Spleen (tissue), 11 donors: ENCODE results near the gene MIAT. TPM values are rescaled to one million over a fixed set of nuclear protein-coding genes. Genes with fewer than 3 reads are reported as not detected.
A peak's percentile ranks its signal among the peaks of the same experiment; 100 is the strongest.

Experiments
- DNase-seq: peaks from one replicate; pipeline ENCODE4 v3.0.0-alpha.2; 2020
- H3K27ac ChIP-seq, 8 donors: fragments of 200-600 bp; sonication (generic) in 7 of 8; 1 replicate in 4 of 8; 2 replicates in 4 of 8; pipeline versions ENCODE4 v1.5.0 to v1.8.0; 2016 to 2021; ENCODE audit warnings: inconsistent platforms in 4 of 8, mild to moderate bottlenecking in 4 of 8, moderate library complexity in 1 of 8
- H3K27me3 ChIP-seq, 7 donors: fragments of 200-600 bp; sonication (generic) in 6 of 7; replicated peaks in 1 of 7; 1 replicate in 4 of 7; 2 replicates in 3 of 7; pipeline versions ENCODE4 v1.5.0 to v1.8.0; 2016 to 2021; ENCODE audit warnings: inconsistent platforms in 3 of 7, mild to moderate bottlenecking in 1 of 7
- H3K36me3 ChIP-seq, 6 donors: fragments of 200-600 bp; sonication (generic) in 5 of 6; 1 replicate in 4 of 6; 2 replicates in 2 of 6; pipeline versions ENCODE4 v1.5.0 to v1.8.0; 2016 to 2021; ENCODE audit warnings: inconsistent platforms in 2 of 6
- H3K4me1 ChIP-seq, 6 donors: fragments of 200-600 bp; sonication (generic) in 5 of 6; 1 replicate in 3 of 6; 2 replicates in 3 of 6; pipeline versions ENCODE4 v1.5.0 to v1.8.0; 2016 to 2021; ENCODE audit warnings: inconsistent platforms in 3 of 6
- H3K4me3 ChIP-seq, 8 donors: fragments of 200-600 bp; sonication (generic) in 7 of 8; 1 replicate in 4 of 8; 2 replicates in 4 of 8; pipeline versions ENCODE4 v1.5.0 to v1.8.0; 2016 to 2021; ENCODE audit warnings: inconsistent platforms in 4 of 8, mild to moderate bottlenecking in 4 of 8, moderate library complexity in 2 of 8
- H3K9me3 ChIP-seq, 8 donors: fragments of 200-600 bp; sonication (generic) in 7 of 8; 1 replicate in 4 of 8; 2 replicates in 4 of 8; pipeline versions ENCODE4 v1.5.0 to v1.8.0; 2016 to 2021; ENCODE audit warnings: inconsistent platforms in 4 of 8
- POLR2A ChIP-seq, 3 donors: fragments of 450-650 bp; IDR thresholded peaks; one replicate each; pipeline ENCODE4 v1.5.1; 2017; ENCODE audit warnings: antibody characterized with exemption in 3 of 3, mild to moderate bottlenecking in 1 of 3
- POLR2AphosphoS5 ChIP-seq, 3 donors: sonication (generic); formaldehyde crosslinking; IDR thresholded peaks; one replicate each; pipeline ENCODE4 v1.5.1; 2017; ENCODE audit warnings: antibody characterized with exemption in 3 of 3
- WGBS, 5 donors: extraction: QIAGEN DNeasy Blood & Tissue Kit in 3 of 5; methylation state at CpG; one replicate each; pipeline versions ENCODE4 v1.1.5 to v1.1.7; 2013 to 2018; 5-methylcytosine and 5-hydroxymethylcytosine counted together
- intact Hi-C: fragments of 100-400 bp; cut with DNase I; formaldehyde crosslinking; loops from one replicate; pipeline ENCODE4 v1.15.0; 2023; ENCODE audit warnings: low total_unique reads
- polyA plus RNA-seq, 3 donors: library from polyadenylated mRNA; stranded (reverse); fragments of 200-250 nt; gene quantifications; one replicate each; pipeline ENCODE4 v1.2.1, GENCODE V29; 2013
- total RNA-seq, 7 donors: library from RNA; depleted of rRNA in 3 of 7; stranded (reverse); fragments of >200 nt in 3 of 7; fragmentation: NEBNext Ultra II Directional in 4 of 7; extraction: Animal tissue kit (Norgen Biotek cat#: 25700) in 4 of 7; gene quantifications; one replicate each; pipeline versions ENCODE4 v1.1.0 to v1.2.1, GENCODE V29; 2016 to 2021
- TF ChIP-seq, protein P1 (sequence below), 11 experiments: fragments of 200-600 bp in 7 of 11; fragments of 450-650 bp in 4 of 11; sonication (generic) in 4 of 11; IDR thresholded peaks in 8 of 11; conservative IDR thresholded peaks in 3 of 11; 1 replicate in 7 of 11; 2 replicates in 4 of 11; pipeline versions ENCODE4 v1.4.0 to v1.8.0; 2016 to 2021; ENCODE audit warnings: antibody characterized with exemption in 11 of 11, inconsistent platforms in 4 of 11, mild to moderate bottlenecking in 1 of 11
- donor health status: healthy with polysubstance abuse.
- donor health status: DM: no; HTN: no; CAD: no; lungs with moderate emphysema.
- donor health status: DM: no; HTN: no; CAD: no.
- donor health status: Bipolar disorder and iron deficiency.
- donor health status: healthy.
- donor health status: DM: no; HTN: no; CAD: no.
- donor health status: DM: yes; HTN: yes; CAD: no.

The MIAT gene
- total and polyA plus RNA-seq, 10 donors, result 0.77 to 62.4 (median 19.5) TPM

DNA sequence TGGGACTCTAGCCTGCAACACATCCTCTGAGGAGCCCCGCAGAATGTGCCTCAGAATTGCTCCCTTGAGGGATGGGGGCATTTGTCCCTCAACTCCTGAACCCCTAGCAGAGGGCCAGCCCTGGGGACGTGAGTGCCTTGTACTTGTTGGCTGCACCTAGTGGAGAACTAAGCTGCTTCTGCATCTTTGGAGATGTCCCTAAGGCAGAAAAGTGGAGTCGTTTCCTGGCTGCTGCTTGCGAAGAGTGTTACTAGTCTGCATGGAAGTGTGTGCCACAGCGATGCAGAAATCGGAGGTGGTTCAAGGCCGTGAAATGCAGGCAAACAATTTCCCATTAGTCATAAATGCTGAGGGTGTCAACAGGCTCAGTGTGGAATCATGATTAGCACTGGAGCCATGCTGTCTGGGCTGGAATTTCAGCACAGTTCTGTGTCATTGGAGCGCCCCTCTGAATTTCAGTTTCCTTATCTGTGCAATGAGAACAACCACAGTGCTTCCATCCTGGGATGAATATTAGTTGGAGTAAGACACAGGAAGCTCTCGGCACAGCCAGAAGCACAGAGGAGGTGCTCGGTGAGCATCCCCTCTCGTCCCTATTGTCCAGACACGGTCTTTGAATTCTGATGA lies 56.5 kb downstream of the MIAT start:
- Histone ChIP-seq H3K27ac (peak overlapping the region in 1 of 8 donors; percentile 13), H3K4me3 (no peak overlapping the region), H3K36me3 (peaks cover 0 to 68% (median 14%) of the 10 kb centered on the region in 6 donors), H3K9me3 (no peaks in the 10 kb centered on the region), H3K4me1 (peaks cover 0 to 52% (median 29%) of the 10 kb centered on the region in 6 donors), H3K27me3 (no peaks in the 10 kb centered on the region)
- TF ChIP-seq POLR2AphosphoS5 (IDR thresholded peaks at IDR 0.05), result no peak
- TF ChIP-seq, protein P1, sequence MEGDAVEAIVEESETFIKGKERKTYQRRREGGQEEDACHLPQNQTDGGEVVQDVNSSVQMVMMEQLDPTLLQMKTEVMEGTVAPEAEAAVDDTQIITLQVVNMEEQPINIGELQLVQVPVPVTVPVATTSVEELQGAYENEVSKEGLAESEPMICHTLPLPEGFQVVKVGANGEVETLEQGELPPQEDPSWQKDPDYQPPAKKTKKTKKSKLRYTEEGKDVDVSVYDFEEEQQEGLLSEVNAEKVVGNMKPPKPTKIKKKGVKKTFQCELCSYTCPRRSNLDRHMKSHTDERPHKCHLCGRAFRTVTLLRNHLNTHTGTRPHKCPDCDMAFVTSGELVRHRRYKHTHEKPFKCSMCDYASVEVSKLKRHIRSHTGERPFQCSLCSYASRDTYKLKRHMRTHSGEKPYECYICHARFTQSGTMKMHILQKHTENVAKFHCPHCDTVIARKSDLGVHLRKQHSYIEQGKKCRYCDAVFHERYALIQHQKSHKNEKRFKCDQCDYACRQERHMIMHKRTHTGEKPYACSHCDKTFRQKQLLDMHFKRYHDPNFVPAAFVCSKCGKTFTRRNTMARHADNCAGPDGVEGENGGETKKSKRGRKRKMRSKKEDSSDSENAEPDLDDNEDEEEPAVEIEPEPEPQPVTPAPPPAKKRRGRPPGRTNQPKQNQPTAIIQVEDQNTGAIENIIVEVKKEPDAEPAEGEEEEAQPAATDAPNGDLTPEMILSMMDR (IDR thresholded peaks at IDR 0.05 in 8 of 11, conservative IDR thresholded peaks at IDR 0.05 in 3 of 11), result no peak
- no peak for TF ChIP-seq POLR2A (IDR thresholded peaks at IDR 0.05)
- no peak for DNase-seq
- WGBS, 5 donors, result 68 to 84% (median 76%) methylated on average over 12 of the region's 12 CpGs
- intact Hi-C loops, result no loop called here

DNA sequence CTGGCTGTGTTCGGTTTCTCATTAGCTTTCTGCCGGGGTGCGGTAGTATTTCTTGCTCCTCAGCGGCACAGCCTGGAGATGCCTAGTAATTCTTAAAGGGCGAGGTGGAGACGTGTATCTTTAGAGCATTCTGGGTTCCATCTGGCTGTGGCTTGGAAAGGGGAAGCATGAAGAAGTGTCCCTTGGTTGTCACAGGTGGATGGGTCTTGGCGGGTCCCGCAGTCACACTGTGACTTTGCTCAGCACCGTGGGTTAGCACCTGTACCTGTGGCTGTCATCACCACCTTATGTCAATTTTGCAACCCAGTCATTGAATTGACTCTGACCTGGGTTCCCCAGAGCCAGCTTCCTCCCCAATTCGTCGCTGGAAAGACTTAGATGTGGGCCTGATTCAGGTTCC lies 57.6 kb downstream of the MIAT start:
- Histone ChIP-seq H3K9me3 (no peaks in the 10 kb centered on the region), H3K36me3 (peaks cover 0 to 68% (median 20%) of the 10 kb centered on the region in 6 donors), H3K27me3 (no peaks in the 10 kb centered on the region), H3K4me3 (no peak overlapping the region), H3K4me1 (peaks cover 0 to 45% (median 30%) of the 10 kb centered on the region in 6 donors), H3K27ac (no peak overlapping the region)
- no peak for DNase-seq
- 90 to 94% (median 91%) methylated on average over 11 of the region's 11 CpGs for WGBS, 5 donors
- TF ChIP-seq POLR2A (IDR thresholded peaks at IDR 0.05) (no peak), POLR2AphosphoS5 (IDR thresholded peaks at IDR 0.05) (no peak)
- TF ChIP-seq, protein P1 (IDR thresholded peaks at IDR 0.05 in 8 of 11, conservative IDR thresholded peaks at IDR 0.05 in 3 of 11), result no peak
- intact Hi-C loops, result no loop called here

DNA sequence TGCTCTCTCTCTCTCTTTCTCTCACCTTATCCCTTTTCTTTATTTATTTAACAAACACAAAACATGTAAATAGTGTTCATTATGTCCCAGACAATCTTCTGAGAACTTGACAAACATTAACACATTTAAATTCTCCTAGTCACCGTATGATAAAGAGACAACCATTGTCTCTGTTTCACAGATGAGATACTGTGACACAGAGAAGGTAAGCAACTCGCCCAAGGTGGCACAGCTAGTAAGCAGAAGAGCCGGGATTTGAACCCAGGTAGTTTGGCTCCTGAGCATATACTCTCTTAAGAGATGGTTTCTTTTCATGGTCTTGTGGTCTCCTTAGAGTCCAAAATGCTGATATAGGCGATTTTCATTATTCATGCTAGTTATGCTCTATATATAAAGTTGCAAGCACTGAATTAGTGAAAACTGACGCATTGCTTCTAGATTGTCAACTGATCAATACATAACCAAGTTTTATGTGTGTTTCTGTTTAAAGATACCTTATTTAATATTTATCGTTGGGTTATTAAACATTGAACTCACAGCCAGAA lies 58.1 kb downstream of the MIAT start:
- Histone ChIP-seq H3K27me3 (no peaks in the 10 kb centered on the region), H3K4me3 (no peak overlapping the region), H3K9me3 (no peaks in the 10 kb centered on the region), H3K36me3 (peaks cover 0 to 70% (median 21%) of the 10 kb centered on the region in 6 donors), H3K4me1 (peaks cover 0 to 40% (median 29%) of the 10 kb centered on the region in 6 donors), H3K27ac (no peak overlapping the region)
- intact Hi-C loops, result no loop called here
- TF ChIP-seq, protein P1 (IDR thresholded peaks at IDR 0.05 in 8 of 11, conservative IDR thresholded peaks at IDR 0.05 in 3 of 11), result no peak
- TF ChIP-seq POLR2A (IDR thresholded peaks at IDR 0.05) (no peak), POLR2AphosphoS5 (IDR thresholded peaks at IDR 0.05) (no peak)
- WGBS, 5 donors, result 93 to 97% (median 95%) methylated on average over 6 of the region's 6 CpGs
- no peak for DNase-seq

DNA sequence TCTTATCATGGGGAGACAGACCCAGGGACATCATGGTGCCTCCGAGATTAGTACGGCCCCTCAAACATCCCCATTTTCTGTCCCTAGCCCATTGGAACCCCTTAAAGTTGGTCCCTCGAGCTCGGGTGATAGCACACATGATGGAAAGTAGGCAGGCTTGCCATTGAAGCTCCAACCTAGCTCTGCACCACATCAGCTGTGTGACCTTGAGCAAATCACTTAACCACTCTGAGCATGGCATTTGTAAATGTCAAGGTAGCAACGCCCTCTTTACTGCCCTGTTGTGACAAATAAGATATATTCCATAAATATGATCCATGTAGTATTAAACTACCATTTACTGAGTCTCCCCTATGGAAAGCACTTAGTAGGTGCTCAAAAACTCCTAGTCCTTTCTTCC lies 61.1 kb downstream of the MIAT start:
- no peaks in the 10 kb centered on the region for H3K9me3 ChIP-seq
- no peaks in the 10 kb centered on the region for H3K27me3 ChIP-seq
- intact Hi-C loops, result no loop called here
- no peak for DNase-seq
- peaks cover 0 to 90% (median 37%) of the 10 kb centered on the region in 6 donors for H3K36me3 ChIP-seq
- no peak for TF ChIP-seq POLR2AphosphoS5 (IDR thresholded peaks at IDR 0.05)
- TF ChIP-seq, protein P1 (IDR thresholded peaks at IDR 0.05 in 8 of 11, conservative IDR thresholded peaks at IDR 0.05 in 3 of 11), result no peak
- TF ChIP-seq POLR2A (IDR thresholded peaks at IDR 0.05), result no peak
- H3K27ac ChIP-seq, result no peak overlapping the region
- 91 to 99% (median 94%) methylated on average over 5 of the region's 5 CpGs for WGBS, 5 donors
- H3K4me1 ChIP-seq, result peaks cover 0 to 18% (median 12%) of the 10 kb centered on the region in 6 donors
- H3K4me3 ChIP-seq, result no peak overlapping the region
